K562 (cell line): Measurements from ENCODE around the gene OR2V2. TPM values are rescaled to one million over a fixed set of nuclear protein-coding genes. Genes with fewer than 3 reads are reported as not detected.

ENCODE experiments used
- BCL6 ChIP-seq: fragments of 250-450 bp; sonication (Bioruptor Pico); IDR thresholded peaks from 2 replicates; pipeline ENCODE4 v1.4.0; 2020
- CEBPG ChIP-seq, 3 experiments: fragments of 200-800 bp in 1 of 3; sonication (Bioruptor generic) in 1 of 3; sonication (generic) in 1 of 3; formaldehyde crosslinking in 1 of 3; IDR thresholded peaks in 2 of 3; conservative IDR thresholded peaks in 1 of 3; 2 replicates each; pipeline versions ENCODE4 v1.6.1 to v1.8.0; 2016 to 2022; ENCODE audit warnings: missing compliant biosample characterization in 2 of 3, missing genetic modification characterization in 2 of 3, mild to moderate bottlenecking in 1 of 3, missing genetic modification reagents in 1 of 3
- CHD7 ChIP-seq: fragments of 200-600 bp; sonication (generic); IDR thresholded peaks from one replicate; pipeline ENCODE4 v1.6.1; 2012; ENCODE audit warnings: mild to moderate bottlenecking, low read depth, low read length, inconsistent platforms
- ESRRB ChIP-seq: fragments of 250-450 bp; sonication (Bioruptor Pico); IDR thresholded peaks from 2 replicates; pipeline ENCODE4 v1.5.0; 2020; ENCODE audit warnings: mild to moderate bottlenecking, moderate library complexity, borderline replicate concordance
- FOXM1 ChIP-seq, 2 experiments: fragments of 450-650 bp in 1 of 2; sonication (generic) in 1 of 2; formaldehyde crosslinking in 1 of 2; IDR thresholded peaks; 2 replicates each; pipeline versions ENCODE4 v1.6.1 to v1.9.0; 2017 to 2022; ENCODE audit warnings: low read depth in 2 of 2, mild to moderate bottlenecking in 2 of 2, missing genetic modification reagents in 1 of 2, moderate library complexity in 1 of 2
- GABPB2 ChIP-seq: fragments of 250-450 bp; sonication (Bioruptor Pico); conservative IDR thresholded peaks from 2 replicates; pipeline ENCODE4 v1.5.1; 2021; ENCODE audit warnings: mild to moderate bottlenecking
- HCFC1 ChIP-seq: IDR thresholded peaks from 2 replicates; pipeline ENCODE4 v1.6.1; 2012; ENCODE audit warnings: low read depth, low read length, improper control_type of control experiment
- HES1 ChIP-seq: fragments of 450-650 bp; IDR thresholded peaks from 2 replicates; pipeline ENCODE4 v1.6.1; 2016; ENCODE audit warnings: low read depth, mild to moderate bottlenecking, moderate library complexity
- KDM4B ChIP-seq, 2 experiments: fragments of 450-650 bp in 1 of 2; sonication (generic) in 1 of 2; IDR thresholded peaks; 2 replicates each; pipeline ENCODE4 v1.6.1; 2016 to 2017; ENCODE audit warnings: borderline replicate concordance in 2 of 2, antibody characterized with exemption in 1 of 2, low read depth in 1 of 2, mild to moderate bottlenecking in 1 of 2
- RFX1 ChIP-seq: fragments of 450-650 bp; IDR thresholded peaks from 2 replicates; pipeline ENCODE4 v1.6.1; 2016; ENCODE audit warnings: mild to moderate bottlenecking, moderate library complexity
- ZNF551 ChIP-seq: fragments of 250-450 bp; sonication (Bioruptor Pico); IDR thresholded peaks from 2 replicates; pipeline ENCODE4 v1.5.0; 2021; ENCODE audit warnings: mild to moderate bottlenecking, moderate library complexity
- polyA plus RNA-seq, 8 experiments: library from polyadenylated mRNA; depleted of rRNA in 4 of 8; stranded (reverse) in 5 of 8; unstranded in 3 of 8; fragments of >200 nt; fragmentation: Nextera tagmentation in 2 of 8; fragmentation: Illumina TruSeq in 1 of 8; extraction: Ambion mirVana in 2 of 8; extraction: Trizol in 1 of 8; gene quantifications; 2 replicates each; pipeline versions ENCODE4 v1.2.1 to v1.2.3, GENCODE V29; 2011 to 2014; ENCODE audit warnings: inconsistent platforms in 1 of 8, missing spikeins in 1 of 8
- total RNA-seq, 7 experiments: library from RNA; depleted of rRNA in 6 of 7; stranded (reverse); fragments of >200 nt in 6 of 7; fragmentation: Illumina TruSeq in 2 of 7; extraction: Trizol in 2 of 7; gene quantifications; 2 replicates each; pipeline versions ENCODE4 v1.2.1 to v1.2.3, GENCODE V29; 2011 to 2021; ENCODE audit warnings: low replicate concordance in 1 of 7
- TF ChIP-seq, protein P1 (sequence below): fragments of 450-650 bp; formaldehyde crosslinking; IDR thresholded peaks from 2 replicates; pipeline ENCODE4 v1.4.0; 2022; ENCODE audit warnings: missing genetic modification characterization

Gene OR2V2
- total and polyA plus RNA-seq, 9 of the 15 experiments (the other 6 are each of a cell fraction or from before 2014, with no cell fraction given): 0.01 TPM; not detected in 8

DNA sequence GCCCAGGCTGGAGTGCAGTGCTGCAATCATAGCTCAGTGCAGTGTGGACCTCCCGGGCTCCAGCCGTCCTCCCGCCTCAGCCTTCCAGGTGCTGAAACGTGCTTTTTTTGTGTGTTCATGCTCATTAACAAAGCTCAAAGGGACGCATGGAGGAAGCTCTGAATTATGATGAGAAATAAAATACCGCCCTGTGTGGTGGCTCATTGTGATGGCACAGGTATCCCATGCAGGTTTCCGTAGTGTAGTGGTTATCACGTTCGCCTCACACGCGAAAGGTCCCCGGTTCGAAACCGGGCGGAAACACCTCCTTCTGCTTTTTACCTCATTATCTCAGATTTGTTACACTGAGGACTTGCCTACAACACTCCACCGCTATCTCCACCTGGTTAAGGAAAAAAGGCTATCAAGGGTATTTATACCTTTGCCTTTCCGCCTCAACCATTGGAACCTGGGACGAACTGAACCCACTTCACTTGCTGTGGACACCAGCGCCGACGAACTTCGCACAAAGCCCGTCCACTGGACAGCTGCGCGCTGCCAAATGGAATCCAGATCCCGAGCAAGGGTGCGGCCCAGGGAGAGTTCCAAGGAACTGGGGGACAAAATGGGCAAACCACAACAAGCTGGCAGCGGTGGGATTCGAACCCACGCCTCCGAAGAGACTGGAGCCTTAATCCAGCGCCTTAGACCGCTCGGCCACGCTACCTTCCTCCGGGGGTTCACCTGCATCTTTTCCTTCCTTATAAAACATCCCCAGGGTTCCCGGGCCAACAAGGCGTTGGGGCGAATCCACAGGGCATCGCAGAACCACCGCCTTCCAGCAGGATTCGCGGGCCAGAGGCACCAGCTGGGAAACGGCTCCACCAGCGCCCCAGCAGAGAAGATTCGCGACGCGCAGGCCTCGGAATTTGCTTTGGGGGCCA lies 26.3 kb downstream of the OR2V2 start (continued):
- TF ChIP-seq CHD7 (no peak), RFX1 (no peak), HES1 (peak; percentile 41), ESRRB (CRISPR knock-in tag) (no peak), FOXM1 (IDR thresholded peaks at IDR 0.05; ENCODE audit: low read depth) (no peak), FOXM1 (CRISPR knock-in tag; IDR thresholded peaks at IDR 0.05; ENCODE audit: low read depth) (no peak), GABPB2 (CRISPR knock-in tag) (no peak), ZNF551 (CRISPR knock-in tag) (no peak), KDM4B (IDR thresholded peaks at IDR 0.05; ENCODE audit: borderline replicate concordance in 2 of 2, low read depth in 1 of 2) (no peak), CEBPG (CRISPR knock-in tag; IDR thresholded peaks at IDR 0.05) (no peak), CEBPG (tag; conservative IDR thresholded peaks at IDR 0.05 in 1 of 2, IDR thresholded peaks at IDR 0.05 in 1 of 2) (no peak), BCL6 (CRISPR knock-in tag) (no peak), HCFC1 (no peak)
- TF ChIP-seq, protein P1, sequence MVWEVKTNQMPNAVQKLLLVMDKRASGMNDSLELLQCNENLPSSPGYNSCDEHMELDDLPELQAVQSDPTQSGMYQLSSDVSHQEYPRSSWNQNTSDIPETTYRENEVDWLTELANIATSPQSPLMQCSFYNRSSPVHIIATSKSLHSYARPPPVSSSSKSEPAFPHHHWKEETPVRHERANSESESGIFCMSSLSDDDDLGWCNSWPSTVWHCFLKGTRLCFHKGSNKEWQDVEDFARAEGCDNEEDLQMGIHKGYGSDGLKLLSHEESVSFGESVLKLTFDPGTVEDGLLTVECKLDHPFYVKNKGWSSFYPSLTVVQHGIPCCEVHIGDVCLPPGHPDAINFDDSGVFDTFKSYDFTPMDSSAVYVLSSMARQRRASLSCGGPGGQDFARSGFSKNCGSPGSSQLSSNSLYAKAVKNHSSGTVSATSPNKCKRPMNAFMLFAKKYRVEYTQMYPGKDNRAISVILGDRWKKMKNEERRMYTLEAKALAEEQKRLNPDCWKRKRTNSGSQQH (CRISPR knock-in tag): no peak
